HT1080 (cell line): ENCODE measurements around the gene PROX2. TPM values are rescaled to one million over a fixed set of nuclear protein-coding genes. Genes with fewer than 3 reads are reported as not detected.

Source experiments
- DNase-seq: peaks from one replicate; pipeline ENCODE4 v3.0.0-alpha.2; 2015; ENCODE audit warnings: low read depth
- total RNA-seq: library from RNA; depleted of rRNA; stranded (reverse); fragments of >200 nt; shearing (Covaris generic); gene quantifications from 2 replicates; pipeline ENCODE4 v1.2.3, GENCODE V29; 2014

Gene PROX2
- total RNA-seq, 1 experiment from 2014 or later, result not detected

DNA sequence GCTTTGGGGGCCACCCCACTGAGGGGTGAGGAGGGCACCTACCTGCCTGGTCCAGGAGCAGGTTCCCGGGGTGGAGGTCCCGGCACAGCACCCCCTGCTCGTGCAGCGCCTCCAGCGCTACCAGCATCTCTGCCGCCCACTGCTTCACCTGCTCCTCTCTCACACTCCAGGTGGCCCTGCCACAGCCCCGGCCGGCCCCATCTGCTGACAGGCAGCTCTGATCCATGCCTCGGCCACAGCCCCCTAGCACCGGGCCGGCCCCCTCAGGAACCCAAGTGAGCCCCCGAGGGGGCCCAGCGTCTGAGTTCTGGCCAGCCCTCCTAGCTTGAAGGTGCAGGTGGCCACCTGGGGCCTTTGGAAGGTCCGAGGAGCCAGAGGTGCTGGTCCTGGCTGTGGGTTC, 33.6 kb upstream of the PROX2 start:
- no peak for DNase-seq

GRCh38 chr14:74908861-74909341, 33.0 kb upstream of the PROX2 start:
- no peak for DNase-seq

DNA sequence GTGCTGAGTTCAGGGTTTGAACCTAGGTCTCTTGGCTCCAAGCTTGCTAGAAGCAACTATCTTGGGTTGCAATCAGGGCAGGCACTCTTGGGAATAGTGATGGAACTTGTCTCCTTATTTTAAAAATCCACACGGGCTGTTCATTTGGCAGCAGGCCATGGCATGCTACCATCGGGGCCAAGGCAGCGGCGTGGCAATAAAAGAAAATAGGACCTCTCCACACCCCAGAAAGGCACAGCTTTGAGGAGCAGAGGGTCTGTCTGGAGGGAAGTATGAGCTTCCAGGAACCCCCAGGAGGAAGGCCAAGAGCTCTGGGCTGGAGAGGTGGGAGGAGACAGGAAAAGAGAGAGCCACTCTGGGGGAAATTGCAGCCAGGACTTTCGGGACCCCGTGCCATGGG, 31.8 kb upstream of the PROX2 start:
- no peak for DNase-seq

DNA sequence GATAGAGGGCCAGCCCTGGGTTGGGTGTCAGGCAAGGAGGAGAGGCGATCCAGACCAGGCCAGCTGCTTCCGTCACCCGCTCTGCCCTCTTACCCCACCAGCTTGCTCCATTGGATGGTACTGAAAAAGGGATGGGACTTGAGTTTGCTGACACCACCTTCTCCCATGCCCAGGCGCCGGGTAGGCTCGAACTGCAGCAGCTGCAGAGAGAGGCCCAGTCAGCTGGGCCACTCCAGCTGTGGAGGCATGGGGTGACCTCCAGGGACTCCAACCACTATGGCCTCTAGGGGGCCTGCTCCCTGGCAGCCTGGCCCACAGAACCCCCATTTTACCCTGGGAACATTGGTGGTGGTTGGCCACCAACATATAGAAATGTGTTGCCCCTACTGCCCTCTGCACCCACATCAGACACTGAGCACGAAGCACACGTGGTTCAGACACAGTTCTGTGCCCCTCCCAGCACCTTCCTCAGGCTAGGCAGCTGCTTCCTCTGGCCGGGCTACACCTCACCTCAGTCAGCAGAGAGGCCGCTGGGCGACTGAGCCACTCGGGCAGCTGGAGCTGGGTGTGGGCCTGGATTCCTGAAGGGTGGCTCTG, 31.1 kb upstream of the PROX2 start:
- DNase-seq, result no peak

DNA sequence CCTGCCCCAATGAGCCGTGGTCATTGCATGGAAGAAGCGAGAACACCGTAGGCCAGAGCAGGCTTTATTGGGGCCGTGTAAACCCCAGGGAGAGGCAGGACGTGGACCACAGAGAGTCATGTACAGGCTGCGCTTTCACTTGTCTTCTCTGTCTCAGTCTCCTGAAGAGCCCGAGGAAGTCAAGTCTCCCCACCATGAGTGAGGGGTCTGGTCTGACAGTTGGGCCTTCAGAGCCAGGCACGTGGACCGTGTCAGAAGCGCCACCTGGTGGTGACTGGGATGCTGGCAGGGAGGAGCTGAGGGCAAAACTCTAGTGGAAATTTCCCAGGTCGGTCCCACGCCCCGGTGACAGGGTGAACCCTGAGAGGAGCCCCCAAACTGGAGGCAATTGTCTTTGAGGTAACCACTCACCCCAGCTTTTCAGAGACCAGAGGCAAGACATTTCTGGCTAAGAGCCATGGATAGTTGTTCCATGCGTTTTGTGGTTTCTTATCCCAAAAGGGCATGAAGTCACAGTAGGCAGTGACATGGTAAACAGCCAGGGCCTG, 29.7 kb upstream of the PROX2 start:
- peak; percentile 27 for DNase-seq

- DNase-seq, result no peak
These were observed 28.9 kb upstream of the PROX2 start for GRCh38 chr14:74904635-74905503.

GRCh38 chr14:74902941-74903705, 27.2 kb upstream of the PROX2 start:
- no peak for DNase-seq

DNA sequence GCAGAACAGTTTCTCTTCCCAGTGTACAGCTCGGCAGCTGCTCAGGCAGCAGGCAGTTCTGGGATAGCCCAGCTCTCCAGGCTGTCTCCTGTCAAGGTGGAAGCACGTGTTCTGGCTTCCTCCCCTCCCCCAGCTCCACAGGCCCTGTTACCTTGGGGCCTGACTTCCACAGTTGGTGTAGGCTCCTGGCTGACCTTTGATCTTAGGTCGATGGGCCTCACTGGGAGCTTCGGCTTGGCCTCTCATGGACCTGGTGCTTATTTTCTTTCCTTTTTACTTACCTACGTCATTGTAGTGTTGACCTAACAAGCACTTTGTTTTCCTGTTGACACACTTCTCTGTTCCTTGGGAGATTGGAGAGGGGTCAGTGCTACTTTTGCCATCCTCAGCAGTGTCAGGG, 22.7 kb upstream of the PROX2 start:
- DNase-seq, result no peak

- no peak for DNase-seq
These were observed 22.1 kb upstream of the PROX2 start for GRCh38 chr14:74898083-74898482.

DNA sequence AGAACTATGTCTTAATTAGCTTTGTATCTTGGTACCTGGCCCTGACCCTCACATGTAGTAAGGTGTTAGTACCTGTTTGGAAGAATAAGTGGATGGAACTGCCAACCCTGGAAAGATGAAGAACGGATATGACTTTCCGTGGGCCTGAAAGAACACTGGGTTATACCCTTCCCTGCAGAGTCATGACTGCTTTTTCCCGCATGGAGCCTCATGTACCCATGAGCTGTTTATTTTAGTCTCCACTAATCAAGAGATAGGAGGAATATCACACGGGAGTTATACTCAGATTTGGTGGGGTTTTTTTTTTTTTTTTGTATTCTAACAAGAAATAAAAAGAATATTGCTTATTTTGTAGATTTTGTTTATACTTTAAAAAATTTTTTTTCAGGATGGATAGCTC, 21.7 kb upstream of the PROX2 start:
- no peak for DNase-seq

- no peak for DNase-seq
These were observed 20.5 kb upstream of the PROX2 start for GRCh38 chr14:74896400-74896799.

GRCh38 chr14:74893614-74894091, 17.7 kb upstream of the PROX2 start:
- DNase-seq, result no peak

- DNase-seq, result no peak
These were observed 16.8 kb upstream of the PROX2 start for GRCh38 chr14:74892745-74893144.

DNA sequence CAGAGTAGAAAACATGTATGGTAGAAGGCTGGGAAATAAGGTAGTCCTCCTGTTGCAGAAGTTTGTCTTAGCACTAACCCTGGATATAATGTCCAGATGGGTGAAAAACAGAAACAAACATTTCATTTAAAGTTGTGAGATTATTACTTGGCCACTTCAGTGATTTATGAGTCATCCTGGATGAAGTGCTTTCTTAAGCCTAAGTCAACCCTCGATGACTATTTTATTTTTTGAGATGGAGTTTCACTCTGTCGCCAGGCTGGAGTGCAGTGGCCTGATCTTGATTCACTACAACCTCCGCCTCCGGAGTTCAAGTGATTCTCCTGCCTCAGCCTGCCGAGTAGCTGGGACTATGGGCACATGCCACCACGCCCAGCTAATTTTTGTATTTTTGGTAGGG, 15.9 kb upstream of the PROX2 start:
- no peak for DNase-seq

- no peak for DNase-seq
These were observed 14.3 kb upstream of the PROX2 start for GRCh38 chr14:74890262-74890661.

GRCh38 chr14:74888164-74889158, 12.5 kb upstream of the PROX2 start:
- peak; percentile 31 for DNase-seq

DNA sequence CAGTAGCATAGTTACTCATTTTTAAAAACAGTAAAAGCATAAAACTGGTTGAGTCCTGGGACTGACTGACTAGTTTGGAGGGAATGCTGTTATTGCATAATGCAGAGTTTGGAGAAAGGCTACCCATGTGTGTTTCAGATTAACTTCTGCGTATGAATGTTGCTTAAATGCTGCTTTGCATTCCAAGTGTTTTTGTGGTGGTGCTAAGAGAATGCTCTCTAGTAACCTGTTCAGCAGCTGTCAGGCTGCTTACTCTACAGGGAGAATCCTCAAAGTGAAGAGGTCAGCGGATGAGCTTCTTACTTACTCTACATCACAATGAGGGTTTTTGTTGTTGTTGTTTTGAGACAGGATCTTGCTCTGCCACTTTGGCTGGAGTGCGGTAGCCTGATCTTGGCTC, 10.1 kb upstream of the PROX2 start:
- DNase-seq, result no peak

DNA sequence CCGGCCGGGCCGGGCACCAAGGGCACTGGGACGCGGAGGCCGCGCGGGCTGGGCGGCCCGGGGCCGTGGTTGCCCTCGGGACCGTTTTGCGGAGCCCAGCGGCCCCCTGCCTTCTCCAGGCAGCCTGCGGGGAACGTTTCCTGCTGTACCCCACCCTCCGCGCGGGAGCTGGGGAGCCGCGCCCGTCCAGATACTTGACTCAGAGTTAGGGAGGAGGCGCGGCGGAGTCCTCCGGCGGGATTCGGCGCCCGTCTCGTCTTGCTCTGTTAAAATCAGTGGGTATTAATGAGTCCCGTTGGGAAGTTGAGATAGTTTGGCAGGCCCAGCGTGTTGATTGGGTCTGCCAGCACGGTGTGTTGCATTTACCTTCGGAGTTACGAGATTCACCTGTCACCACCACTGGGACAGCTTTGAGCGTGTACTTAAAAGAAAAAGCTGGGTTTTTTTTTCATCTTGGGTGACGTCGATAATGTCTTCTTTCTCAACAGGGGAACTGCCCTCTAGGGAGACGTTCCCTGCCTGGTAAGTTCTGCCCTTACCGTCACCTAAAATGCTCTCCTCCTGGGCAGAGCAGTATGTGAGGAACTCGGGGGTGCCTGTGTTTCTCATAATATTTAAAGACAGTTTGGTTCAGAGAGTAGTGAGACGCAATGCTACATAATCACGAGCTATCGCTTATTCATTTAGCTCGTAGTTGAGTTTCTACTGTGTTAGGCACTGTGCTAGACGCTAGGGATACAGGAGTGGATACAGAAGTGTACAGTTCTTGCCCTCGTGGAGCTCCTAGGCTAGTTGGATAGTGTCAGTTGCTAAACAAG, 6.4 kb upstream of the PROX2 start:
- no peak for DNase-seq

GRCh38 chr14:74881431-74882102, 5.6 kb upstream of the PROX2 start, which contains the start of gene DLST:
DLST (plus strand) TSS chr14:74881916; CDS start chr14:74881954, 38 bp downstream.
- DNase-seq, result peak; percentile 86
